NCI-H345 treated with DMSO at 0.1 percent for 48 hours (cell line): ENCODE results near the gene EIF3D.

Experiments
- DNase-seq: peaks from one replicate; lab custom pipeline; 2025; ENCODE audit not compliant: unreplicated experiment; lab: John Stamatoyannopoulos, UW

The EIF3D gene, protein sequence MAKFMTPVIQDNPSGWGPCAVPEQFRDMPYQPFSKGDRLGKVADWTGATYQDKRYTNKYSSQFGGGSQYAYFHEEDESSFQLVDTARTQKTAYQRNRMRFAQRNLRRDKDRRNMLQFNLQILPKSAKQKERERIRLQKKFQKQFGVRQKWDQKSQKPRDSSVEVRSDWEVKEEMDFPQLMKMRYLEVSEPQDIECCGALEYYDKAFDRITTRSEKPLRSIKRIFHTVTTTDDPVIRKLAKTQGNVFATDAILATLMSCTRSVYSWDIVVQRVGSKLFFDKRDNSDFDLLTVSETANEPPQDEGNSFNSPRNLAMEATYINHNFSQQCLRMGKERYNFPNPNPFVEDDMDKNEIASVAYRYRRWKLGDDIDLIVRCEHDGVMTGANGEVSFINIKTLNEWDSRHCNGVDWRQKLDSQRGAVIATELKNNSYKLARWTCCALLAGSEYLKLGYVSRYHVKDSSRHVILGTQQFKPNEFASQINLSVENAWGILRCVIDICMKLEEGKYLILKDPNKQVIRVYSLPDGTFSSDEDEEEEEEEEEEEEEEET

DNA sequence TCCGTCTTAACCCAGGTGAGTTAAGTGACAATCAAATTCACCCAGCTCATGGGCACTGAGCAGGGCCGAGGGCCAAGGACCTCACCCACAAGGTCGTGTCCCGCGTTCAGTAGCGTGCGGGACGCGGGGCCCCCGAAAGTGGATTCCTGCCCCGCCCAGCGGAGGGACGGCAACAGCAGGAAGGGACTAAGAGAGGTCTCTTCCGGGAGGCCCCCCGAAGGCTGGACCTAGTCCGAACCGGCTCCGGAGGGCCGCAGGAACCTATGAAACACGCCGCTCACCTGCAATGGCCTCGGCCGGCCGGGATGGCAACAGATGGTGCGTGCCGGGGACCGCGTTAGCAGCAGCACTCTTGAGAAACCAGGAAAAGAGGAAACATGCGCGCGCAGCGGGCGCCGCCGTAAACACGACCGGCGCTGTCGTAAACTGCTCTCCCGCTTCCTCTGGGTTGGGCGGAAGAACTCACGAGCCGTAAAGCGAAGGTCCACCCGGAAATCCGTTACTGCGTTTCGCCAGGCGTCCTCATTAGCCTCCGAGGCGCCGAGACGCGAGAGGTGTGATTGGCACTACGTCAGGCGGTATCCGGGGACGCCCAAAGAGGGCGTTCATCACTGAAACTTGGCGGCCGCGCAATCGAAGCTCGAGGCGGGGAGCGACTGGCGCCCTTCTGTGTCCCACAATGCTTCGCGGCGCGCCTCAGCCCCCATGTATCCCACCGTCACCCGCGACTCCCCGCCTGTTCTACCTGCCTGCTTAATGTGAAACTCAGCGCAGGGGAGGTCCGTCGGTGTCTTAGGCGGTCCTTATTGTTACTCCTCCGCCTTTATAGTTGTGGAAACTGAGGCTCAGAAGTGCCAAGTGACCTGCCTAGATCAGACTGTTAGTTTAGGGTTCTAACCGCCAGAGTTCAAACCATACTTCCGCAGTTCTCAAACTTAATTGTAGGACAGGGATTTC is at the start of gene EIF3D:
Gene EIF3D (minus strand): TSS at position 372 of the 957 bp plus-strand sequence. CDS start 3,045 bp downstream, outside the sequence.
- DNase-seq = peak; percentile 98

DNA sequence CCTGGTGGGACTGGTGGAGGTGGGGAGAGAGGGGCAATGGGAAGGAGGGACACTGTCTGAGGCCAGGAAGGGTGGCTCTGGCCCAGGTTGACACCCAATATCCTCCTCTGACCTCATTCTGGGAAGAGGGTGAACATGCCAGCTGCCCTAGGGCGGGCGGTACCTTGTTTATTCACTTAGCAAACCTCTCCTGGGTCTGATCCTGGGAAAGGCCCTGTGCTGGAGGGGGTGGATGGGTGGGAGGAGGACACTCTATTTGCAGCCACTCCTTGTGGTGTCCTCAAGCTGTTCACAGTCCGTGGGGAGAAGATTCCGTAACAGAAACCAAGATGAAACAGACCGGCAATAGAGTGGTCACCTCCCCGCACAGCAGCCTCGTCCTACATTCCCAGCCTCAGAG is 49.7 kb upstream of the EIF3D start:
- DNase-seq = no peak

DNA sequence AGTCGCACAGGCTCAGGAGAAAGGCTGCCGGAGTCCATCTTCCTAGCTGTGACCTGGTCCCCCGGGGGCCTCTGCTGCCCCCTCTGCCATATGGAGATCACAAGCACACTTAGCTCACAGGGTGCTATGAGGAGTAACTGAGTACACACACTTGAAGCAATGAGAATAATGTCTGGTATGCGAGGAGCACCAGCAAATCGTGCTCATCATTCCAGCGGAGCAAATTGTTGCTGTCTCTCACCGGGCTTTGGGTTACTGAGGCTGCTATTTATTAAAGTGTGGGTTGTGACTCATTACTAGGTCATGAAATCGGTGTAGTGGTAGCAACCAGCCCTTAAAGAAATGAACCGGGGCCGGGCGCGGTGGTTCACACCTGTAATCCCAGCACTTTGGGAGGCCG is 48.1 kb upstream of the EIF3D start:
- no peak for DNase-seq

DNA sequence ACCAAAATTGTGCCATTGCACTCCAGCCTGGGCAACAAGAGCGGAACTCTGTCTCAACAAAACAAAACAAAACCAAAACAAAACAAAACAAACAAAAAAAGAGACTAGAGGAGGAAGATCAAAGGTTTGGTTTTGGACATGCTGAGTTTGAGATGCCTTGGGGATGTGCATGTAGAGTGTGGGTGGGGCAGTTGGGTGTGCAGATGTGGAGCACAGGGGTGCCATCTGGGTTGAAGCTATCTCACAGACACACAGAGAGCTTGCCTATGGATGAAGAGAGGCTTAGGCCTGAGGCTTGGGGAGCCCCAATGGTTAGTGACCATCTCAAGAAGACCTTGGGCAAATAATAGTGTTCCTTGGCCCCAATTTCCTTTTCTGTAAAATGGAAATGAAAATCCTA is 45.8 kb upstream of the EIF3D start:
- DNase-seq = no peak

GRCh38 chr22:36573815-36574363 is 44.9 kb upstream of the EIF3D start:
- DNase-seq = no peak

DNA sequence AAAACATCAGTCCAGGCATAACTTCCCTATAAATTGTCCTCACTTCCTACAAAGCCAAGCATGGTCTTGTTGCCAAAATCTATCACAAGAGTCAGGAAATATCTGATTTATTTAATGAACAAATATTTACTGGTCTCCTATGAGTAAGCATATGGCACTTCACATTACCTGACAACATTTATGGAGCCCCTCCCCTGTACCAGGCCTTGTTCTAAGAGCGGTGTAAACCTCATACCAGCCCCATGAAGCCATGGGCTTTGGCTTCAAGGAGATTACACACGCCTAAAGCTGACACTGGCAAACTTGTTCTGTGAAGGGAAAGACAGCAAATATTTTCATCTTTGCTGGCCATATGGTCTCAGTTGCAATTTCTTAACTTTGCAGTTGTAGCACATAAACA is 43.0 kb upstream of the EIF3D start:
- DNase-seq = no peak

- no peak for DNase-seq
Observed at GRCh38 chr22:36569999-36570398, 41.0 kb upstream of the EIF3D start.

DNA sequence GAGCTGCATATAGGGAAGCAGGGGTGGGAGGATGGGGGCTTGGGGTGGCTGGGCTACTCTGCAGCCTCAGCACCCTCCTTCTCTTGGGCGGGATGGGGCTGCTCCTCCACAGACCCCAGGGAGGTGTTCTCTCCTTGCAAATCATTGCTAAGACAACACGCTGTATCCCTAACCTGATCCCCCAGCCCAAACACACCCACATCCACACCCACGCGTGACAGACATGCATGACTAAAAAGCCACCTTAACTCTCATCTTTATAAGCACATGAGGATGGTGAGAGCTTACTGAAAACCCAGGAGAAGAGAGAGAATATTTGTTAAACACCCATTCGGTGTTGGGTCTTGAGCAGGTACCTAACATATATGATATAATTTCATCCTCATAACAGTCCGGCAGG is 39.9 kb upstream of the EIF3D start:
- DNase-seq = no peak

DNA sequence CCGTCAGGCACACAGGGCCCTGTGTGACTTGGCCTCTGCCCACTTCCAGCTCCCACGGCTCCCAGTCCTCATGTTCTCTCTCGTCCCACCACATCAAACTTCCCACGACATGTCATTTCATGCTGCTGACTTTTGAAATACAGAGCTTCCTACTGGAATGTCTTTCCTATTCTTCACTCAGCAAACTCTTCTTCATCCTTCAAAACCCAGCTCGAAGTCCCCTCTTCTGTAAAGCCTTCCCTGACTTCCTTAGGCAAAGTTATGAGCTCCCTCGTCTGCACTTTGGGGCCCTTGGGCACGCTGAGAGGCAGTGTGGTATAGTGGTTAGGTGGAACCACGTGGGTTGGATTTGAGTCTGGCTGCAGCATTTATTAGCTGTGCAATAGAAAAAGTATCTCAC is 37.8 kb upstream of the EIF3D start:
- DNase-seq = no peak

DNA sequence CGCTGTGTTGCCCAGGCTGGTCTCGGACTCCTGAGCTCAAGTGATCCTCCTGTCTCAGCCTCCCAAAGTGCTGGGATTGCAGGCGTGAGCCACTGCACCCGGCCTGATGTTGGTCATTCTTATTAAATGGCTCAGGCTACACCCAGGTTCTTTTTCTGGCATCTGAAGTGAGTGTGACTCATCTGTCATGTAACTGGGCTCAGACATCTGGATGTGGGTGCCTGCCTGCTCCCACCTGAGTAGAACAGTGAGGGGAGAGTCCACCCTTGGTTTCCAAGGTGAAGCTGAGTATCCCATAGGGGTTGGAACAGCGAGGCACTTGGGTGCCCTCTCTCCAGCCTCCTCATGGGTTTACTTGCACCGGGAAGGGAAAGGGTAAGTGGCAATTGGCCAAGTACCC is 36.7 kb upstream of the EIF3D start:
- no peak for DNase-seq

GRCh38 chr22:36565159-36565507 is 36.2 kb upstream of the EIF3D start:
- DNase-seq = no peak

DNA sequence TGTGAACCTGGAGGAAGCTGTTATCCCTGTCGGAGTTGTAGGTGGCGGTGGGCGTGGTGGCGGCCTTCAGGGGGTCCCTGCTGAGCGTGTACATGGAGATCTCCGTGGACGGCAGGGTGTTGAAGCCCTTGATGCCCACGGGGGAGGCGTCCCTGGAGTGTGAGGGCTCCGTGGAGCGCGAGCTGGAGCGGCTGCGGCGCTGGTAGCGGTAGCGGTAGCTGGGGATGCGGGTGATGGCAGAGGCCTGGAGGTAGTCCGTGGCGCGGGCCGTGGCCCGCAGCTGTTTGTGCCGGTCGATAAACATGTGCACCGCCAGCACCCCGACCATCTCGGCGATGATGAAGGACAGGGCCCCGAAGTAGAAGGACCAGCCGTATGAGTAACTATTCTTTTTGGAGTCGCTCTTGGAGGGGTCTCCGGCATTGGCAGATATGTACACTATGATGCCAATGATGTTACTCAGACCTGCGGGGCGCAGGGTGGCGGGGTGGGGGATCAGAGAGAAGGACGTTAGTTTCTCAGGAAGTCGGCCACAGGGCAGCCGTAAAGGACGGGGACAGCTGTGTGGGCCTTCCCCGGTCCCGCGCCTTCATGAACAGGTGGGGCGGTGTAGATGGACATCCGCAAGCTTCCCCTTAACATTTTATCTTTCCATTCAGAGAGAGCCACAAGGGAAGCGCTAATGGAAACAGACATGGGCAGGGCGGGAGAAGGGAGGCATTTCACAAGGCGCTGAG is 35.6 kb upstream of the EIF3D start:
- DNase-seq = no peak

DNA sequence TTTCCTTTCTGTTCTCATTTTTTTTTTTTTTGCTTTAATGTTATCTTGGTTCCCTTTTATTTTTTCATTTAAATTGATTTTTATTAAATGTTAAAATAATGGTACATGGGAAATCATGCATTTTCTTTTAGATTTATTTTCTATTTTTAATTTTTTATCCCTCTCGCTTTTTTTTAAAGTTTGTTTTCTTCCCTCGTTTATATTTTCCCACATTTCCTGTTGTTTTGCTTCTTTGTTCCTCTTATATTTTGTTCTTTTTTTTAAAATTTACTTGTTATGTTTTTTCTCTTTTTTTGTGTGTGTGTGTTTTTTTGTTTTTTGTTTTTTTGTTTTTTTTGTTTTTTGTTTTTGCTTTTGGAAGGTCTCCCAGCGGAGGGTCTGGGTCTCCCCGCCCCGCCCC is 34.9 kb upstream of the EIF3D start:
- DNase-seq = no peak

GRCh38 chr22:36563444-36563843 is 34.5 kb upstream of the EIF3D start:
- DNase-seq = no peak

DNA sequence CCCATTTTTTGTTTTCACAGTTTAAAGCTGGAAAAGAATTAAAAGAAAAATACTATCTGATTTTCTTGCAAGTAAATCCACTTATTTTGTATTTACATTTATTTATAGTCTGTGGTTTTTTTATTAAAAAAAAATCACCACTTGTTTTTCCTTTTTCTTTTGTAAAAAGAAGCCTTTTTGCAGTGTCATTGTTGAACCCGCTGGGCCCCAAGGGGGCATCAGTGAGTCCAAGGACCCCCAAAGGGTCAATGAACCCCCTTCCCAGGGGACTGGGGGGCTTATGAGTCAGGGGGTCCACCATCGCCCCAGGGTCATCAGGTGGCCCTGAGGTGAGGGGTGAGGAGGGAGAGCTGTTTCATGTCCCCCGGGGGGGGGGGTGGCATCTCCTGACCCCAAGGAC is 34.0 kb upstream of the EIF3D start:
- DNase-seq = no peak

- no peak for DNase-seq
Observed at GRCh38 chr22:36562261-36562835, 33.4 kb upstream of the EIF3D start.

GRCh38 chr22:36561291-36561811 is 32.4 kb upstream of the EIF3D start:
- no peak for DNase-seq

DNA sequence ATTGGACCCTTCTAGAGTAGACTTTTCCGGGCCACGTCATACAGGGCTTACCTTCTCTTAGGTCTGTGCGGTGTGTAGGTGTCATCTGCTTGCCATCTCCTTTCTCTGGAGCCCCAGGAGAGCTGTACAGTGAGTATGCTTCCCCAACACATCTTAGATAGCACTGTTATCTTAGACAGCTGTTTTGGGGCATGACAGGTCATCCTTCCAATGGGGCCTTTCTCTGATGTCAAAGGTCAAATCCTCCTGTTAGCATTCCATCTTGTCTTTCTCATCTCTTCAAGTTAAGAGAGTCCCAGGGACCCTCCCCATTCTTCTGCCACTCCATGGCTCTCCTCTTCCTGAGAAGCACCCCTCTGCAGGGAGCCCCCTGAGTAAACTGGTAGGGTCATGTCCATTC is 31.0 kb upstream of the EIF3D start:
- DNase-seq = no peak

- no peak for DNase-seq
Observed at GRCh38 chr22:36554098-36554497, 25.1 kb upstream of the EIF3D start.

GRCh38 chr22:36552289-36552688 is 23.3 kb upstream of the EIF3D start:
- no peak for DNase-seq
